Prostate gland (tissue), 2 donors: ENCODE data around the gene LCE2C.

Experiments
- POLR2A ChIP-seq: fragments of 450-650 bp; IDR thresholded peaks from one replicate; pipeline ENCODE4 v1.6.1; 2016; ENCODE audit warnings: antibody characterized with exemption, mild to moderate bottlenecking
- POLR2AphosphoS5 ChIP-seq: sonication (generic); formaldehyde crosslinking; IDR thresholded peaks from one replicate; pipeline ENCODE4 v1.6.1; 2017; ENCODE audit warnings: antibody characterized with exemption
- TF ChIP-seq, protein P1 (sequence below), 4 experiments: fragments of 200-600 bp in 2 of 4; fragments of 450-650 bp in 2 of 4; sonication (generic) in 2 of 4; IDR thresholded peaks; 1 replicate in 3 of 4; 2 replicates in 1 of 4; pipeline ENCODE4 v1.5.1; 2016 to 2019; ENCODE audit warnings: antibody characterized with exemption in 4 of 4, mild to moderate bottlenecking in 2 of 4, moderate library complexity in 2 of 4

DNA sequence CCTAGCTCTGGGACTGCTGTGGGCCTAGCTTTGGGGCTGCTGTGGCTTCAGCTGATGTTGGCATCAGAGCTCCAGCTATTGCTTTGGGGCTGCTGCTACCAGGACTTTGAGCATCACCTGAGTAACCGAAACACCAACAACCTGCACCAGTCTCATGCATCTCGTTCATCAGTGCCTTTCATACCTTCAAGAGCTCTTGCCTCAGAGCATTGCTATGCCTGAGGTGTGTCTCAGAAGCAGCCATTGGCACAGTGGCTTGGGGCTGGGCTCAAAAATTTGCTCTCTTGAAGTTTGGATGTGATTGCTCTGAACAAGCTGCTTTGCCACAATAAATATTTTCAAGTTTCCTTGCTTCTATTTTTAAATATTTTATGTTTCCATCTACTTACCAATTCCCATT is 18.6 kb upstream of the LCE2C start:
- TF ChIP-seq, protein P1, sequence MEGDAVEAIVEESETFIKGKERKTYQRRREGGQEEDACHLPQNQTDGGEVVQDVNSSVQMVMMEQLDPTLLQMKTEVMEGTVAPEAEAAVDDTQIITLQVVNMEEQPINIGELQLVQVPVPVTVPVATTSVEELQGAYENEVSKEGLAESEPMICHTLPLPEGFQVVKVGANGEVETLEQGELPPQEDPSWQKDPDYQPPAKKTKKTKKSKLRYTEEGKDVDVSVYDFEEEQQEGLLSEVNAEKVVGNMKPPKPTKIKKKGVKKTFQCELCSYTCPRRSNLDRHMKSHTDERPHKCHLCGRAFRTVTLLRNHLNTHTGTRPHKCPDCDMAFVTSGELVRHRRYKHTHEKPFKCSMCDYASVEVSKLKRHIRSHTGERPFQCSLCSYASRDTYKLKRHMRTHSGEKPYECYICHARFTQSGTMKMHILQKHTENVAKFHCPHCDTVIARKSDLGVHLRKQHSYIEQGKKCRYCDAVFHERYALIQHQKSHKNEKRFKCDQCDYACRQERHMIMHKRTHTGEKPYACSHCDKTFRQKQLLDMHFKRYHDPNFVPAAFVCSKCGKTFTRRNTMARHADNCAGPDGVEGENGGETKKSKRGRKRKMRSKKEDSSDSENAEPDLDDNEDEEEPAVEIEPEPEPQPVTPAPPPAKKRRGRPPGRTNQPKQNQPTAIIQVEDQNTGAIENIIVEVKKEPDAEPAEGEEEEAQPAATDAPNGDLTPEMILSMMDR (IDR thresholded peaks at IDR 0.05) = no peak
- TF ChIP-seq POLR2AphosphoS5 = no peak
- no peak for TF ChIP-seq POLR2A
